Measurements from ENCODE around the gene ARHGEF6. TPM values are rescaled to one million over a fixed set of nuclear protein-coding genes. Genes with fewer than 3 reads are reported as not detected.

Gene ARHGEF6
- total RNA-seq, 1 donor from 2014 or later = 4.7 TPM

- Histone ChIP-seq H2AFZ (ENCODE audit: low read depth, low read length) (no peak overlapping the region), H3K79me2 (ENCODE audit: insufficient read depth, low read length) (no peaks in the 10 kb centered on the region), H3K4me1 (ENCODE audit: insufficient read depth, low read length) (no peaks in the 10 kb centered on the region), H3K4me2 (ENCODE audit: low read length) (no peak overlapping the region), H4K20me1 (ENCODE audit: insufficient read depth, low read length) (no peaks in the 10 kb centered on the region), H3K36me3 (ENCODE audit: insufficient read depth, low read length) (no peaks in the 10 kb centered on the region), H3K9ac (ENCODE audit: low read length) (no peak overlapping the region), H3K4me3 (ENCODE audit: insufficient read depth, low read depth, low read length) (no peak overlapping the region), H3K27ac (ENCODE audit: low read depth, low read length) (no peak overlapping the region), H3K27me3 (ENCODE audit: insufficient read depth, low read length) (no peaks in the 10 kb centered on the region), H3K9me3 (ENCODE audit: insufficient read depth, low read depth, low read length) (no peaks in the 10 kb centered on the region)
- TF ChIP-seq EZH2 (IDR thresholded peaks at IDR 0.05; ENCODE audit: insufficient read depth, low read length) = no peak
- no peak for TF ChIP-seq CTCF (IDR thresholded peaks at IDR 0.05; ENCODE audit: insufficient read depth, low read depth, low read length)
- no peak overlapping the region for H3K27ac Mint-ChIP-seq (ENCODE audit: unreplicated experiment)
- H3K4me1 Mint-ChIP-seq (ENCODE audit: low read depth, unreplicated experiment) = peaks cover 3% of the 10 kb centered on the region
- H3K27me3 Mint-ChIP-seq (ENCODE audit: low read depth, unreplicated experiment) = no peaks in the 10 kb centered on the region
- FAIRE-seq (no peak), DNase-seq (ENCODE audit: low read depth) (no peak)
- H3K36me3 Mint-ChIP-seq (ENCODE audit: low read depth, unreplicated experiment) = no peaks in the 10 kb centered on the region
- H3K9me3 Mint-ChIP-seq (ENCODE audit: unreplicated experiment) = peaks cover 1% of the 10 kb centered on the region
- no peak overlapping the region for H3K4me3 Mint-ChIP-seq (ENCODE audit: unreplicated experiment)
Measured at GRCh38 chrX:136733613-136734012, 47.1 kb downstream of the ARHGEF6 start.

GRCh38 chrX:136731798-136732197 is 48.9 kb downstream of the ARHGEF6 start:
- no peak overlapping the region for H3K4me2 ChIP-seq (ENCODE audit: low read length)
- H3K9me3 ChIP-seq (ENCODE audit: insufficient read depth, low read depth, low read length) = no peaks in the 10 kb centered on the region
- TF ChIP-seq CTCF (IDR thresholded peaks at IDR 0.05; ENCODE audit: insufficient read depth, low read depth, low read length) (no peak), EZH2 (IDR thresholded peaks at IDR 0.05; ENCODE audit: insufficient read depth, low read length) (no peak)
- no peaks in the 10 kb centered on the region for H4K20me1 ChIP-seq (ENCODE audit: insufficient read depth, low read length)
- no peaks in the 10 kb centered on the region for H3K4me1 ChIP-seq (ENCODE audit: insufficient read depth, low read length)
- peaks cover 1% of the 10 kb centered on the region for H3K9me3 Mint-ChIP-seq (ENCODE audit: unreplicated experiment)
- peaks cover 3% of the 10 kb centered on the region for H3K4me1 Mint-ChIP-seq (ENCODE audit: low read depth, unreplicated experiment)
- H3K36me3 ChIP-seq (ENCODE audit: insufficient read depth, low read length) = no peaks in the 10 kb centered on the region
- H3K27me3 Mint-ChIP-seq (ENCODE audit: low read depth, unreplicated experiment) = no peaks in the 10 kb centered on the region
- no peak overlapping the region for H3K4me3 ChIP-seq (ENCODE audit: insufficient read depth, low read depth, low read length)
- no peaks in the 10 kb centered on the region for H3K36me3 Mint-ChIP-seq (ENCODE audit: low read depth, unreplicated experiment)
- no peak overlapping the region for H3K9ac ChIP-seq (ENCODE audit: low read length)
- DNase-seq (ENCODE audit: low read depth) (no peak), FAIRE-seq (peak; percentile 37)
- no peak overlapping the region for H2AFZ ChIP-seq (ENCODE audit: low read depth, low read length)
- H3K27me3 ChIP-seq (ENCODE audit: insufficient read depth, low read length) = no peaks in the 10 kb centered on the region
- H3K27ac ChIP-seq (ENCODE audit: low read depth, low read length) = no peak overlapping the region
- H3K27ac Mint-ChIP-seq (ENCODE audit: unreplicated experiment) = no peak overlapping the region
- no peak overlapping the region for H3K4me3 Mint-ChIP-seq (ENCODE audit: unreplicated experiment)
- H3K79me2 ChIP-seq (ENCODE audit: insufficient read depth, low read length) = no peaks in the 10 kb centered on the region

- Histone ChIP-seq H3K9ac (ENCODE audit: low read length) (no peak overlapping the region), H3K4me3 (ENCODE audit: insufficient read depth, low read depth, low read length) (no peak overlapping the region), H3K4me2 (ENCODE audit: low read length) (no peak overlapping the region), H3K9me3 (ENCODE audit: insufficient read depth, low read depth, low read length) (no peaks in the 10 kb centered on the region), H3K27ac (ENCODE audit: low read depth, low read length) (no peak overlapping the region), H3K4me1 (ENCODE audit: insufficient read depth, low read length) (no peaks in the 10 kb centered on the region), H3K27me3 (ENCODE audit: insufficient read depth, low read length) (no peaks in the 10 kb centered on the region), H4K20me1 (ENCODE audit: insufficient read depth, low read length) (no peaks in the 10 kb centered on the region), H3K36me3 (ENCODE audit: insufficient read depth, low read length) (no peaks in the 10 kb centered on the region), H3K79me2 (ENCODE audit: insufficient read depth, low read length) (no peaks in the 10 kb centered on the region), H2AFZ (ENCODE audit: low read depth, low read length) (no peak overlapping the region)
- H3K4me1 Mint-ChIP-seq (ENCODE audit: low read depth, unreplicated experiment) = peaks cover 4% of the 10 kb centered on the region
- peaks cover 1% of the 10 kb centered on the region for H3K9me3 Mint-ChIP-seq (ENCODE audit: unreplicated experiment)
- FAIRE-seq (peak; percentile 88), DNase-seq (ENCODE audit: low read depth) (no peak)
- H3K27me3 Mint-ChIP-seq (ENCODE audit: low read depth, unreplicated experiment) = no peaks in the 10 kb centered on the region
- H3K36me3 Mint-ChIP-seq (ENCODE audit: low read depth, unreplicated experiment) = no peaks in the 10 kb centered on the region
- H3K4me3 Mint-ChIP-seq (ENCODE audit: unreplicated experiment) = no peak overlapping the region
- TF ChIP-seq CTCF (IDR thresholded peaks at IDR 0.05; ENCODE audit: insufficient read depth, low read depth, low read length) (no peak), EZH2 (IDR thresholded peaks at IDR 0.05; ENCODE audit: insufficient read depth, low read length) (no peak)
- H3K27ac Mint-ChIP-seq (ENCODE audit: unreplicated experiment) = no peak overlapping the region
Measured at GRCh38 chrX:136731207-136731782, 49.4 kb downstream of the ARHGEF6 start.

Data from astrocyte (in vitro differentiated cells and primary cell).